Keratinocyte (primary cell): ENCODE data around the gene PUDP. TPM values are rescaled to one million over a fixed set of nuclear protein-coding genes. Genes with fewer than 3 reads are reported as not detected.

Experiments used
- DNase-seq: peaks from one replicate; pipeline ENCODE4 v3.0.0-alpha.2; 2011; ENCODE audit warnings: low read depth, missing footprints, low spot score
- FAIRE-seq: peaks from 2 replicates; lab custom pipeline; 2011; peaks lifted over from hg19 to GRCh38; lab: Jason Lieb, UNC
- H2AFZ ChIP-seq: 2 replicates; pipeline ENCODE4 v1.6.0; 2012; ENCODE audit warnings: low read length, control low read depth, inconsistent platforms; ENCODE audit not compliant: control insufficient read depth
- H3K27ac ChIP-seq: 2 replicates; pipeline ENCODE4 v1.5.1; 2011; ENCODE audit warnings: low read length; ENCODE audit not compliant: control insufficient read depth, insufficient read depth
- H3K27me3 ChIP-seq: 3 replicates; pipeline ENCODE4 v1.6.0; 2011; ENCODE audit warnings: low read length; ENCODE audit not compliant: control insufficient read depth, insufficient read depth; ENCODE audit errors: extremely low read depth
- H3K36me3 ChIP-seq, 2 experiments: 2 replicates in 1 of 2; 3 replicates in 1 of 2; pipeline ENCODE4 v1.5.1; 2011; ENCODE audit warnings: low read length in 2 of 2, mild to moderate bottlenecking in 1 of 2; ENCODE audit not compliant: control insufficient read depth in 2 of 2, insufficient read depth in 2 of 2; ENCODE audit errors: extremely low read depth in 1 of 2
- H3K4me1 ChIP-seq: 3 replicates; pipeline ENCODE4 v1.5.1; 2011; ENCODE audit warnings: low read length; ENCODE audit not compliant: control insufficient read depth, insufficient read depth; ENCODE audit errors: extremely low read depth
- H3K4me2 ChIP-seq: 3 replicates; pipeline ENCODE4 v1.6.0; 2011; ENCODE audit warnings: low read depth, low read length; ENCODE audit not compliant: control insufficient read depth, insufficient read depth; ENCODE audit errors: extremely low read depth
- H3K4me3 ChIP-seq, 3 experiments: fragments of 200-600 bp in 1 of 3; sonication (generic) in 1 of 3; 2 replicates in 2 of 3; 3 replicates in 1 of 3; pipeline ENCODE4 v1.5.1; 2011 to 2016; ENCODE audit warnings: low read length in 3 of 3, mild to moderate bottlenecking in 3 of 3, control low read depth in 2 of 3, inconsistent platforms in 1 of 3, low read depth in 1 of 3, mixed read lengths in 1 of 3, mixed run types in 1 of 3, moderate library complexity in 1 of 3; ENCODE audit not compliant: control insufficient read depth in 2 of 3, insufficient read depth in 2 of 3; ENCODE audit errors: extremely low read depth in 1 of 3
- H3K79me2 ChIP-seq: 2 replicates; pipeline ENCODE4 v1.6.0; 2012; ENCODE audit warnings: low read length; ENCODE audit not compliant: control insufficient read depth, insufficient read depth
- H3K9ac ChIP-seq: 3 replicates; pipeline ENCODE4 v1.6.0; 2011; ENCODE audit warnings: low read length; ENCODE audit not compliant: control insufficient read depth, insufficient read depth; ENCODE audit errors: extremely low read depth
- H3K9me1 ChIP-seq: 3 replicates; pipeline ENCODE4 v1.6.0; 2011; ENCODE audit warnings: low read length; ENCODE audit not compliant: control insufficient read depth, insufficient read depth; ENCODE audit errors: extremely low read depth
- H3K9me3 ChIP-seq: 2 replicates; pipeline ENCODE4 v1.5.1; 2012; ENCODE audit warnings: low read depth, low read length; ENCODE audit not compliant: control insufficient read depth
- H4K20me1 ChIP-seq: 3 replicates; pipeline ENCODE4 v1.6.0; 2011; ENCODE audit warnings: low read length; ENCODE audit not compliant: control insufficient read depth, insufficient read depth; ENCODE audit errors: extremely low read depth
- CTCF ChIP-seq, 3 experiments: IDR thresholded peaks in 1 of 3; conservative IDR thresholded peaks in 1 of 3; optimal IDR thresholded peaks in 1 of 3; 2 replicates in 2 of 3; 3 replicates in 1 of 3; pipeline versions ENCODE3 to v1.5.1; 2011; ENCODE audit warnings: low read length in 3 of 3, mild to moderate bottlenecking in 3 of 3, moderate library complexity in 2 of 3, control low read depth in 1 of 3, inconsistent platforms in 1 of 3; ENCODE audit not compliant: insufficient read depth in 2 of 3; ENCODE audit errors: extremely low read depth in 1 of 3
- EZH2 ChIP-seq: IDR thresholded peaks from one replicate; pipeline ENCODE4 v1.6.1; 2012; ENCODE audit warnings: inconsistent platforms, mild to moderate bottlenecking, low read length, moderate library complexity
- dilution Hi-C: fragments of 300-500 bp; cut with MboI; formaldehyde crosslinking; loops from one replicate; pipeline ENCODE4 v1.7.0; 2020; ENCODE audit warnings: low sequenced_read_pairs; ENCODE audit not compliant: extremely low pct_ligation_motif_present
- polyA plus RNA-seq, 5 experiments: library from polyadenylated mRNA; depleted of rRNA in 3 of 5; stranded (reverse) in 3 of 5; stranded (forward) in 1 of 5; unstranded in 1 of 5; fragments of >200 nt; gene quantifications; 1 replicate in 1 of 5; 2 replicates in 3 of 5; 3 replicates in 1 of 5; pipeline versions ENCODE4 v1.2.1 to v1.2.3, GENCODE V29; 2011 to 2012; ENCODE audit warnings: missing spikeins in 2 of 5, low read depth in 1 of 5, low replicate concordance in 1 of 5

Gene PUDP
- polyA plus RNA-seq, 1 donor (not counting 4 experiments of a cell fraction or from before 2014, with no cell fraction given), result 48.0 TPM

- H3K27ac ChIP-seq, result no peak overlapping the region
- no peak overlapping the region for H2AFZ ChIP-seq
- no peaks in the 10 kb centered on the region for H3K9me3 ChIP-seq
- DNase-seq, result no peak
- no peak for TF ChIP-seq CTCF (optimal IDR thresholded peaks at IDR 0.05 in 1 of 3, IDR thresholded peaks at IDR 0.05 in 1 of 3, conservative IDR thresholded peaks at IDR 0.05 in 1 of 3; ENCODE audit: extremely low read depth in 1 of 3, insufficient read depth in 2 of 3, low read length in 3 of 3)
- no peak for TF ChIP-seq EZH2
- H3K4me2 ChIP-seq, result no peak overlapping the region
- dilution Hi-C loops, result no loop called here
- H3K9me1 ChIP-seq, result no peaks in the 10 kb centered on the region
- peak; percentile 5 for FAIRE-seq
- peaks cover 12% of the 10 kb centered on the region for H3K4me1 ChIP-seq
- peaks cover 2% of the 10 kb centered on the region in 2 experiments for H3K36me3 ChIP-seq
- no peak overlapping the region for H3K4me3 ChIP-seq
- H3K79me2 ChIP-seq, result no peaks in the 10 kb centered on the region
- H3K9ac ChIP-seq, result no peak overlapping the region
- peaks cover 41% of the 10 kb centered on the region for H4K20me1 ChIP-seq
- H3K27me3 ChIP-seq, result no peaks in the 10 kb centered on the region
Measured at GRCh38 chrX:7085879-7086278, 62.1 kb downstream of the PUDP start.

GRCh38 chrX:7084841-7085240, 63.1 kb downstream of the PUDP start:
- Histone ChIP-seq H2AFZ (no peak overlapping the region), H3K9me3 (no peaks in the 10 kb centered on the region), H3K79me2 (no peaks in the 10 kb centered on the region), H3K9me1 (no peaks in the 10 kb centered on the region), H3K36me3 (peaks cover 2% of the 10 kb centered on the region in 2 experiments), H4K20me1 (peaks cover 37% of the 10 kb centered on the region), H3K27me3 (no peaks in the 10 kb centered on the region), H3K4me2 (no peak overlapping the region), H3K27ac (no peak overlapping the region), H3K9ac (no peak overlapping the region), H3K4me3 (no peak overlapping the region), H3K4me1 (peaks cover 12% of the 10 kb centered on the region)
- FAIRE-seq, result no peak
- DNase-seq, result no peak
- TF ChIP-seq EZH2 (no peak), CTCF (optimal IDR thresholded peaks at IDR 0.05 in 1 of 3, IDR thresholded peaks at IDR 0.05 in 1 of 3, conservative IDR thresholded peaks at IDR 0.05 in 1 of 3; ENCODE audit: extremely low read depth in 1 of 3, insufficient read depth in 2 of 3, low read length in 3 of 3) (no peak)
- dilution Hi-C loops, result no loop called here
